Right atrium auricular region (tissue), 2 donors: Measurements from ENCODE around the gene ZNFX1. TPM values are rescaled to one million over a fixed set of nuclear protein-coding genes. Genes with fewer than 3 reads are reported as not detected.
"Not testable (repeated sequence)": the region's sequence is repeated elsewhere in the genome, so short reads cannot be mapped to it uniquely, and the experiment has no call there.

Source experiments
- DNase-seq: peaks from one replicate; pipeline ENCODE4 v3.0.0-alpha.2; 2019; ENCODE audit warnings: low spot score
- H3K27ac ChIP-seq, 2 donors: fragments of 200-600 bp; sonication (generic); 1 replicate in 1 of 2; 2 replicates in 1 of 2; pipeline ENCODE4 v1.5.1; 2016 to 2019
- H3K27me3 ChIP-seq, 2 donors: fragments of 200-600 bp; sonication (generic); one replicate each; pipeline versions ENCODE4 v1.5.1 to v1.6.0; 2017 to 2019
- H3K36me3 ChIP-seq: fragments of 200-600 bp; sonication (generic); one replicate; pipeline ENCODE4 v1.5.1; 2016
- H3K4me1 ChIP-seq, 2 donors: fragments of 200-600 bp; sonication (generic); one replicate each; pipeline versions ENCODE4 v1.5.1 to v1.6.0; 2017 to 2019
- H3K4me3 ChIP-seq, 2 donors: fragments of 200-600 bp; sonication (generic); 1 replicate in 1 of 2; 2 replicates in 1 of 2; pipeline ENCODE4 v1.5.1; 2017 to 2019; ENCODE audit warnings: mild to moderate bottlenecking in 1 of 2, moderate library complexity in 1 of 2
- H3K9me3 ChIP-seq, 2 donors: fragments of 200-600 bp; sonication (generic); one replicate each; pipeline ENCODE4 v1.5.1; 2019
- total RNA-seq, 2 donors: library from RNA; depleted of rRNA; stranded (reverse); fragments of >200 nt; gene quantifications; one replicate each; pipeline ENCODE4 v1.1.0, GENCODE V29; 2016
- TF ChIP-seq, protein P1 (sequence below), 2 donors: fragments of 200-600 bp; sonication (generic); IDR thresholded peaks; one replicate each; pipeline ENCODE4 v1.5.1; 2019; ENCODE audit warnings: antibody characterized with exemption in 2 of 2

The ZNFX1 gene
- total RNA-seq, 2 donors from 2014 or later = 20.7 to 33.6 TPM

DNA sequence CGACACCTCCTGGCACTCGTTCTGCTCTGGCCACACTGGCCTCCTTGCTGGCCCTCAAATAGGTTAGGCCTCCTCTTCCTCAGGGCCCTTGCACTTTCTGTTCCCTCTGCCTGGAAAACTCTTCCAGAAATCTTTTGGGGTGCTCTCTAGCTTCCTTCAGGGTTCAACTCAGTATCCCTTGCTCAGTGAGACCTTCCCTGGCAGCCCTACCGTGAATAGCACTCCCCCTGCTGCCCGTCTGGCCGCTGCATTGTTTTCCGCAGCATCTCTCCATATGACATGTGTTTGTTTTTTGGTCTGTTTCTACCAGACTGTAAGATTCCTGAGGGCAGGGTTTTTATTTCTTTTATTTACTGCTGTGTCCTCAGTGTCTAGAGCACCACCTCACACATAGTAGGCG, 52.0 kb downstream of the ZNFX1 start:
- H3K27me3 ChIP-seq = no peaks in the 10 kb centered on the region
- no peaks in the 10 kb centered on the region for H3K9me3 ChIP-seq
- peaks cover 82% of the 10 kb centered on the region for H3K36me3 ChIP-seq
- H3K4me1 ChIP-seq = no peaks in the 10 kb centered on the region
- no peak overlapping the region for H3K4me3 ChIP-seq
- no peak for DNase-seq
- no peak overlapping the region for H3K27ac ChIP-seq
- TF ChIP-seq, protein P1, sequence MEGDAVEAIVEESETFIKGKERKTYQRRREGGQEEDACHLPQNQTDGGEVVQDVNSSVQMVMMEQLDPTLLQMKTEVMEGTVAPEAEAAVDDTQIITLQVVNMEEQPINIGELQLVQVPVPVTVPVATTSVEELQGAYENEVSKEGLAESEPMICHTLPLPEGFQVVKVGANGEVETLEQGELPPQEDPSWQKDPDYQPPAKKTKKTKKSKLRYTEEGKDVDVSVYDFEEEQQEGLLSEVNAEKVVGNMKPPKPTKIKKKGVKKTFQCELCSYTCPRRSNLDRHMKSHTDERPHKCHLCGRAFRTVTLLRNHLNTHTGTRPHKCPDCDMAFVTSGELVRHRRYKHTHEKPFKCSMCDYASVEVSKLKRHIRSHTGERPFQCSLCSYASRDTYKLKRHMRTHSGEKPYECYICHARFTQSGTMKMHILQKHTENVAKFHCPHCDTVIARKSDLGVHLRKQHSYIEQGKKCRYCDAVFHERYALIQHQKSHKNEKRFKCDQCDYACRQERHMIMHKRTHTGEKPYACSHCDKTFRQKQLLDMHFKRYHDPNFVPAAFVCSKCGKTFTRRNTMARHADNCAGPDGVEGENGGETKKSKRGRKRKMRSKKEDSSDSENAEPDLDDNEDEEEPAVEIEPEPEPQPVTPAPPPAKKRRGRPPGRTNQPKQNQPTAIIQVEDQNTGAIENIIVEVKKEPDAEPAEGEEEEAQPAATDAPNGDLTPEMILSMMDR (IDR thresholded peaks at IDR 0.05) = no peak

DNA sequence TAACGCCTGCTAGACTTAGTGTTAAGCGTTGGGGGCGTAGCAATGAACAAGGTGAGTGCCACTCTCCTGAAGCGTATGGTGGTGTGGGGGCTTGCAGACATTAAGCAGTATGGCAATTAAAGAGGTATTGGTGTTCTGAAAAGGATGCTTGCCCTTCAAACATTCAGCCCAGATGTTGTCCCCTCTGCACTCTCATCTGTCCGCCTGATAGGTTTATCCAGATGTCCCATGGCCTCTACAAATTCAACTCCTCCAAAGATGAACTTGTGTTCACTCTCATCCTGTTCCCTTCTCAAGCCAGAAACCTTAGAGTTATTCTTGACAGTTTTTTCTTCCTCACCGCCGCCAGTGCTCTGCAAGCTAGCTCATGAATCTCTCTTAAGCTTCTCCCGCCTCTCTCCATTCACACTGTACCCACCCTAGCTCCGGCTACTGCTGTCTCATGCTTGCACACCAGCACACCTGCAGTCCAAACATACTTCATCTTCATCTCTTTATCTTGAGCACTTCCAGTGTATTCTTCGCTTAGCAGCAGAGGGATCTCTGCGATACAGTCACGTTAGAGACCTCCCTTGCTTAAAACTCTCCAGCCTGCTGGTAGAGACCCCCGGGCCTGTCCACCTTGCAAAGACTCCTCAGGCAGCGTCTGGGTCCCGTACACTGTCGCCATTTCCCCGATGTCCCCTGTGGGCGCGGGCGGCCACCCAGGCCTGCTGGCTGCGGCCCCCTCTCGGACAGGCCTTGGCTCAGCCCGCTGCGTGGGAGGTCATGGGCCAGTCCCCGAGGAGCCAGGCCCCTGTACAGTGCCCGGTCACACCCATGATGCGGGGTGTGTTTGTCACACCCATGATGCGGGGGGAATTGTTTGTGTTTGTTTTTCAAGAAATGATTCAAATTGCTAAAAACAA, 57.7 kb downstream of the ZNFX1 start:
- DNase-seq = no peak
- H3K27me3 ChIP-seq = no peaks in the 10 kb centered on the region
- peaks cover 0 to 11% of the 10 kb centered on the region in 2 donors for H3K4me1 ChIP-seq
- peak overlapping the region; percentile 81 to 87 for H3K27ac ChIP-seq
- H3K4me3 ChIP-seq = peak overlapping the region; percentile 69 to 87
- H3K36me3 ChIP-seq = peaks cover 35% of the 10 kb centered on the region
- H3K9me3 ChIP-seq = no peaks in the 10 kb centered on the region
- TF ChIP-seq, protein P1 (IDR thresholded peaks at IDR 0.05) = no peak

DNA sequence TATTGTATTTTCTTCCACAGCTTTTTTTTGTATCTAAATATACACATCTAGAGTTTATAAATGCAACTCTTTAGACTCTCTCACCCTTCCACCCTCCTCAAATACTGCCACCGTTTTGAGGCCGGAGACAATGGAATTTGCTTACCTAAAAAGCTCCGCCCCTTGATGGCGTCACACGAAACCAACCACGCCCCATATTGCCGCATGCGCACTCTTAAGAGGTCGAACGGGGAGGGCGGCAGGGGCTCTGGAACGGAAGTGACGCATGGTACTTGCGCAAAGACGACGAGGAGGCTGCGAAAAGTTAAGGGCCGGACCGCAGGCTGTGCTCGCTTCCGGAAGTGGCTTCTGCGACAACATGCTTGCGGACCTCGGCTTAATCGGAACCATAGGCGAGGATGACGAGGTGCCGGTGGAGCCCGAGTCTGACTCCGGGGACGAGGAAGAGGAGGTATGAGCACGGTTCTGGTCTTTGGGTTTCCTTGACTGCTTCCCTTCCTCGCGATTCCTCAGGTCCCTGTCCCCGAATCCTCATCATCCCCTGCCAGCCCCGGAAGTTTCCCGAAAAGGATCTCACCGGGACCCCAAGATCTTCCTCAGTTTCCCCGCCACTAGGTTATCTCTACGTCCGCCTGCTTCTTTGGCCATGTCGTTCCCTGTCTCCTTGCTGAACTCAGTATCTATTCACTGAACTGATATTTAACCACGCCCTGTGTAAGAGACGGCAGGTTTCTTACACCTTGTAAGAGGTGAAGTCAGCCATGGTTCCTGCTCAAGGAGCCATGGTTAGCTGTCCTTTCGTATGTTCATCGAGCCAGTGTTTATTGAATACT, 58.5 kb downstream of the ZNFX1 start, which contains the start of gene DDX27:
Gene DDX27, plus strand, starts transcription at position 326 of the 833 bp plus-strand sequence. Its CDS starts 33 bp downstream, at position 359.
- DNase-seq = peak; percentile 99
- TF ChIP-seq, protein P1 (IDR thresholded peaks at IDR 0.05) = no peak
- peak within 1 kb of the TSS; percentile 69 to 87 for H3K4me3 ChIP-seq
- H3K9me3 ChIP-seq = no peaks in the 10 kb centered on the region
- peaks cover 0 to 11% of the 10 kb centered on the region in 2 donors for H3K4me1 ChIP-seq
- H3K36me3 ChIP-seq = peaks cover 26% of the 10 kb centered on the region
- H3K27ac ChIP-seq = peak within 1 kb of the TSS; percentile 81 to 87
- no peaks in the 10 kb centered on the region for H3K27me3 ChIP-seq

DNA sequence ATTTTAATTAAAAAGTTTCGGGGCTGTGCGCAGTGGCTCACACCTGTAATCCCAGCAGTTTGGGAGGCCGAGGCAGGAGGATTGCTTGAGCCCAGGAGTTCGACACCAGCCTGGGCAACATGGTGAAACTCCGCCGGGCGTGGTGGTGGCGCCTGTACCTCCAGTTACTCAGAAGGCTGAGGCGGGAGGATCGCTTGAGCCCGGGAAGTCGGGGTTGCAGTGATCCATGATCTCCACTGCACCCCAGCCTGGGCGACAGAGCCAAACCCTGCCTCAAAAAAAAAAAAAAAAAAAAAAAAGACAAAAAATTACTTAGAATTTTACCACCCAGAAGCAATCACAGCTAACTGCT, 59.1 kb downstream of the ZNFX1 start:
- Histone ChIP-seq H3K4me1 (peaks cover 0 to 11% of the 10 kb centered on the region in 2 donors), H3K36me3 (peaks cover 20% of the 10 kb centered on the region), H3K4me3 (peak overlapping the region; percentile 12 to 69), H3K27ac (peak overlapping the region; percentile 81 to 87)
- DNase-seq, H3K9me3 ChIP-seq, H3K27me3 ChIP-seq: not testable (repeated sequence)

DNA sequence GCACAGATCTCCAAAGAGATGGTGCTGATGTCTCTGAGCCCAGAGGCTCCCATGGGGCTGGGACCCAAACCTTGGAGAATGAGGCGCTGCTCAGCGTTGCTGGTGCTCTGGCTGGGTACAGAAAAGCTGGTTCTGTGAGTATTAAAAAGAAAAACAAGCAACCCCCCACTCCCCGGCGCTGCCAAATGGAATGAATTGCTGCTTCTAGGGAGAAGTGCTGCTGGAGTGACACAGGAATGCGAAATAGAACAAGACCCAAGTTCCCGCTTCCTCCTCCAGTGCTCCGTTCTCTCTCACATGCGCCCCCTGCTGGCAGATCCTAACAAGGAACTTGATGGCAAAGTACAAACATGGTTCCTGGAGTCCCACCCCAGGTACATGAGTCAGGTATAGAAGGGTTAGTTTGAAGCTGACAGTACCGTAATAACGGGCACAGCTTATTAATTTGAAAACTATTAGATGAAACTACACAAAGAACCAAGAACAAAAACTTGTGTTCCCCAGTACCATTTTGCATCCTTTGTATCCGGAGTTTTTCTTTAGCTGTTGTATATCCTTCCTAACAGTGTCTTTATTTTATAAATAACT, 60.8 kb downstream of the ZNFX1 start:
- Histone ChIP-seq H3K9me3 (no peaks in the 10 kb centered on the region), H3K27ac (no peak overlapping the region), H3K36me3 (peaks cover 4% of the 10 kb centered on the region), H3K27me3 (no peaks in the 10 kb centered on the region), H3K4me3 (no peak overlapping the region), H3K4me1 (peaks cover 0 to 11% of the 10 kb centered on the region in 2 donors)
- peak; percentile 96 for DNase-seq
- TF ChIP-seq, protein P1 (IDR thresholded peaks at IDR 0.05) = peak; percentile 80 to 92
